ENCODE data around the gene KIF17.

DNA sequence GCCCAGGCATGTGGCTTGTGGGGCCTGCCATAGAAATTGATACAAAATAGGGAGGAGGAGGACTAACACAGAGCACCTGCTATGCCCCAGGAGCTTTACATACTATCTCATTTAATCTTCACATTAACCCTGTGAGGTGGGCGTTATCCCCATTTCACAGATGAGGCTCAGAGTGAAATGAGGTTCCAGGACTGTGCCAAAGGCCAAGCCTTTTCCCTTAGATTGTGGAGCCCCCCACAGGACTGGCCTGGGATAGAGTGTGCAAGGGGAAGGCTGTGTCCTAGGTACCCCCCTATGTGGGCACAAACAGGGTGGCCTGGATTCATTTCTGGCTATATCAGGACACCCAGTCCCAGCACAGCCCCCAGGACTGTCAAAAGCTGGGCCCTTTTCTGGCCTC, 54.4 kb downstream of the KIF17 start:
- TF ChIP-seq, protein P1, sequence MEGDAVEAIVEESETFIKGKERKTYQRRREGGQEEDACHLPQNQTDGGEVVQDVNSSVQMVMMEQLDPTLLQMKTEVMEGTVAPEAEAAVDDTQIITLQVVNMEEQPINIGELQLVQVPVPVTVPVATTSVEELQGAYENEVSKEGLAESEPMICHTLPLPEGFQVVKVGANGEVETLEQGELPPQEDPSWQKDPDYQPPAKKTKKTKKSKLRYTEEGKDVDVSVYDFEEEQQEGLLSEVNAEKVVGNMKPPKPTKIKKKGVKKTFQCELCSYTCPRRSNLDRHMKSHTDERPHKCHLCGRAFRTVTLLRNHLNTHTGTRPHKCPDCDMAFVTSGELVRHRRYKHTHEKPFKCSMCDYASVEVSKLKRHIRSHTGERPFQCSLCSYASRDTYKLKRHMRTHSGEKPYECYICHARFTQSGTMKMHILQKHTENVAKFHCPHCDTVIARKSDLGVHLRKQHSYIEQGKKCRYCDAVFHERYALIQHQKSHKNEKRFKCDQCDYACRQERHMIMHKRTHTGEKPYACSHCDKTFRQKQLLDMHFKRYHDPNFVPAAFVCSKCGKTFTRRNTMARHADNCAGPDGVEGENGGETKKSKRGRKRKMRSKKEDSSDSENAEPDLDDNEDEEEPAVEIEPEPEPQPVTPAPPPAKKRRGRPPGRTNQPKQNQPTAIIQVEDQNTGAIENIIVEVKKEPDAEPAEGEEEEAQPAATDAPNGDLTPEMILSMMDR (IDR thresholded peaks at IDR 0.05): no peak
- TF ChIP-seq POLR2A (IDR thresholded peaks at IDR 0.05): no peak
